ENCODE measurements around the gene PMM1. TPM values are rescaled to one million over a fixed set of nuclear protein-coding genes. Genes with fewer than 3 reads are reported as not detected.

The PMM1 gene
- total and polyA plus RNA-seq, 12 donors, result 37.8 to 105 (median 62.1) TPM

- WGBS, 4 donors, result 93 to 97% (median 96%) methylated on average over 4 of the region's 4 CpGs
- intact Hi-C loops (cut with DNase I), result loop anchor here (5.0 to 10.0 kb wide), 2 partner anchors 53 to 55 kb away; no protein-coding TSS in a partner anchor
- H3K4me1 ChIP-seq (replicated peaks in 1 of 2), result peaks cover 24 to 46% of the 10 kb centered on the region in 2 donors
- H3K36me3 ChIP-seq (replicated peaks in 1 of 2), result peaks cover 0 to 4% of the 10 kb centered on the region in 2 donors
- DNase-seq, result no peak
- no peak overlapping the region for H3K4me3 ChIP-seq
- no peaks in the 10 kb centered on the region for H3K9me3 ChIP-seq (replicated peaks in 1 of 3)
- H3K27ac ChIP-seq, result peak overlapping the region in 1 of 5 donors; percentile 22
- H3K27me3 ChIP-seq, result no peaks in the 10 kb centered on the region
- TF ChIP-seq, protein P1, sequence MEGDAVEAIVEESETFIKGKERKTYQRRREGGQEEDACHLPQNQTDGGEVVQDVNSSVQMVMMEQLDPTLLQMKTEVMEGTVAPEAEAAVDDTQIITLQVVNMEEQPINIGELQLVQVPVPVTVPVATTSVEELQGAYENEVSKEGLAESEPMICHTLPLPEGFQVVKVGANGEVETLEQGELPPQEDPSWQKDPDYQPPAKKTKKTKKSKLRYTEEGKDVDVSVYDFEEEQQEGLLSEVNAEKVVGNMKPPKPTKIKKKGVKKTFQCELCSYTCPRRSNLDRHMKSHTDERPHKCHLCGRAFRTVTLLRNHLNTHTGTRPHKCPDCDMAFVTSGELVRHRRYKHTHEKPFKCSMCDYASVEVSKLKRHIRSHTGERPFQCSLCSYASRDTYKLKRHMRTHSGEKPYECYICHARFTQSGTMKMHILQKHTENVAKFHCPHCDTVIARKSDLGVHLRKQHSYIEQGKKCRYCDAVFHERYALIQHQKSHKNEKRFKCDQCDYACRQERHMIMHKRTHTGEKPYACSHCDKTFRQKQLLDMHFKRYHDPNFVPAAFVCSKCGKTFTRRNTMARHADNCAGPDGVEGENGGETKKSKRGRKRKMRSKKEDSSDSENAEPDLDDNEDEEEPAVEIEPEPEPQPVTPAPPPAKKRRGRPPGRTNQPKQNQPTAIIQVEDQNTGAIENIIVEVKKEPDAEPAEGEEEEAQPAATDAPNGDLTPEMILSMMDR (IDR thresholded peaks at IDR 0.05), result no peak
- TF ChIP-seq POLR2A (IDR thresholded peaks at IDR 0.05), result no peak
These were observed 47.4 kb downstream of the PMM1 start for GRCh38 chr22:41542224-41542623.

GRCh38 chr22:41541484-41541883 lies 48.2 kb downstream of the PMM1 start:
- no peak for DNase-seq
- Histone ChIP-seq H3K27me3 (no peaks in the 10 kb centered on the region), H3K4me3 (no peak overlapping the region), H3K4me1 (replicated peaks in 1 of 2) (peaks cover 24 to 46% of the 10 kb centered on the region in 2 donors), H3K36me3 (replicated peaks in 1 of 2) (peaks cover 0 to 4% of the 10 kb centered on the region in 2 donors), H3K9me3 (replicated peaks in 1 of 3) (no peaks in the 10 kb centered on the region), H3K27ac (peak overlapping the region in 1 of 5 donors; percentile 34)
- TF ChIP-seq, protein P1 (IDR thresholded peaks at IDR 0.05), result no peak
- no peak for TF ChIP-seq POLR2A (IDR thresholded peaks at IDR 0.05)
- 62 to 78% (median 72%) methylated on average over 3 of the region's 3 CpGs for WGBS, 4 donors
- intact Hi-C loops (cut with DNase I), result loop anchor here (5.0 to 10.0 kb wide), 2 partner anchors 53 to 56 kb away; no protein-coding TSS in a partner anchor

GRCh38 chr22:41540365-41540764 lies 49.3 kb downstream of the PMM1 start:
- no peak overlapping the region for H3K4me3 ChIP-seq
- H3K27ac ChIP-seq, result peak overlapping the region in 2 of 5 donors; percentile 21 to 56
- intact Hi-C loops (cut with DNase I), result loop anchor here (5.0 to 10.0 kb wide), 2 partner anchors 54 to 57 kb away; no protein-coding TSS in a partner anchor
- no peaks in the 10 kb centered on the region for H3K27me3 ChIP-seq
- peaks cover 0 to 4% of the 10 kb centered on the region in 2 donors for H3K36me3 ChIP-seq (replicated peaks in 1 of 2)
- no peaks in the 10 kb centered on the region for H3K9me3 ChIP-seq (replicated peaks in 1 of 3)
- TF ChIP-seq POLR2A (IDR thresholded peaks at IDR 0.05), result no peak
- TF ChIP-seq, protein P1 (IDR thresholded peaks at IDR 0.05), result no peak
- 75 to 84% (median 82%) methylated on average over 6 to 7 of the region's 7 CpGs for WGBS, 4 donors
- peaks cover 24 to 46% of the 10 kb centered on the region in 2 donors for H3K4me1 ChIP-seq (replicated peaks in 1 of 2)
- DNase-seq, result no peak

- Histone ChIP-seq H3K4me3 (no peak overlapping the region), H3K9me3 (replicated peaks in 1 of 3) (no peaks in the 10 kb centered on the region), H3K36me3 (replicated peaks in 1 of 2) (peaks cover 0 to 4% of the 10 kb centered on the region in 2 donors), H3K4me1 (replicated peaks in 1 of 2) (peaks cover 24 to 43% of the 10 kb centered on the region in 2 donors), H3K27ac (peak overlapping the region in 2 of 5 donors; percentile 21 to 56), H3K27me3 (no peaks in the 10 kb centered on the region)
- DNase-seq, result no peak
- intact Hi-C loops (cut with DNase I), result loop anchor here (5.0 to 10.0 kb wide), 2 partner anchors 55 to 57 kb away; no protein-coding TSS in a partner anchor
- WGBS, 4 donors, result 52 to 85% (median 83%) methylated on average over 3 of the region's 3 CpGs
- TF ChIP-seq, protein P1 (IDR thresholded peaks at IDR 0.05), result no peak
- no peak for TF ChIP-seq POLR2A (IDR thresholded peaks at IDR 0.05)
These were observed 49.7 kb downstream of the PMM1 start for GRCh38 chr22:41540006-41540315.

Measured in adrenal gland (tissue), 12 donors.